ENCODE measurements around the gene TMEM232.

Gene TMEM232

DNA sequence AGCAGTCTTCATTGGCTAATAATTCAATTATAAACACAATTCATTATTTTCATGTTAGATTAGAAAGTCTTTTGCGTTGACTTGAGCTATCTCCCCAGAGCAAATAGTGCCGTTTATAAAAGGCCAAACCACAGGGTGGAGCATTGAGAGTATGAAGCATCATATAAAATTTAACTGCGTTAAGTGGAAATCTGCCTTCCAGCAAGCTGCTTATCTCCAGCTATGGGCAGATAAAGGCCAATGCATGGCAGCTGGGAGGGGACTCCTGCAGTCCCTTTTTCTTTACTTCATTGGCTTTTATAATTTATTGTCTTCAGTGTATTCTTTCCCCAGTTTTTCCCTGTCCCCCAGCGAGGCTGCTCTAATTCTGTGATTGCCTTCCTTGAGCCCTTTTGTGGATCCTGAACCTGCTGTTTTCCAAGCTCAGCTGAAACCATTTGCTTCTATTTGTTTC lies 113.7 kb downstream of the TMEM232 start:
- TF ChIP-seq, protein P1, sequence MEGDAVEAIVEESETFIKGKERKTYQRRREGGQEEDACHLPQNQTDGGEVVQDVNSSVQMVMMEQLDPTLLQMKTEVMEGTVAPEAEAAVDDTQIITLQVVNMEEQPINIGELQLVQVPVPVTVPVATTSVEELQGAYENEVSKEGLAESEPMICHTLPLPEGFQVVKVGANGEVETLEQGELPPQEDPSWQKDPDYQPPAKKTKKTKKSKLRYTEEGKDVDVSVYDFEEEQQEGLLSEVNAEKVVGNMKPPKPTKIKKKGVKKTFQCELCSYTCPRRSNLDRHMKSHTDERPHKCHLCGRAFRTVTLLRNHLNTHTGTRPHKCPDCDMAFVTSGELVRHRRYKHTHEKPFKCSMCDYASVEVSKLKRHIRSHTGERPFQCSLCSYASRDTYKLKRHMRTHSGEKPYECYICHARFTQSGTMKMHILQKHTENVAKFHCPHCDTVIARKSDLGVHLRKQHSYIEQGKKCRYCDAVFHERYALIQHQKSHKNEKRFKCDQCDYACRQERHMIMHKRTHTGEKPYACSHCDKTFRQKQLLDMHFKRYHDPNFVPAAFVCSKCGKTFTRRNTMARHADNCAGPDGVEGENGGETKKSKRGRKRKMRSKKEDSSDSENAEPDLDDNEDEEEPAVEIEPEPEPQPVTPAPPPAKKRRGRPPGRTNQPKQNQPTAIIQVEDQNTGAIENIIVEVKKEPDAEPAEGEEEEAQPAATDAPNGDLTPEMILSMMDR (IDR thresholded peaks at IDR 0.05; ENCODE audit: borderline replicate concordance, control extremely low read depth, extremely low read depth, insufficient read depth, missing control alignments), result no peak
- in situ Hi-C loops (cut with MboI; ENCODE audit: low sequenced_read_pairs, unreplicated experiment), result no loop called here

DNA sequence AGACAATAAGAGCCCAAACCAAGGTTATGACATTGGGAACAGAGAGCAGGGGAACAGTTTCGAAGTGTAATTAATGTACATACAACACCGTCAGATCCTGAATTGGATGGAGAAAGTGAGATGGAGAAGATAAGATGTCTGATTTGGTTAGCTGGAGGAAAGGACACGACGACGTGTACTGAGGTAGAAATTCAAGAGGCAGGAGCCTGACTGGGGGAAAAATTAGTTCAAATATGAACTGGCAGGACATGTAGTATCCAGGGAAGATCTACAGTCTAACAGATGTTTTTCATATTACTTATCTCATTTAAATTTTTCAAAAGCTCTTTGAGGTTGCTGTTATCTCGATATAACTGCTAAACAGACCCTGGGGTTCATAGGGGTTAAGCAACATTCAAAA lies 114.7 kb downstream of the TMEM232 start:
- DNase-seq (ENCODE audit: low spot score), result no peak
- TF ChIP-seq, protein P1 (IDR thresholded peaks at IDR 0.05; ENCODE audit: borderline replicate concordance, control extremely low read depth, extremely low read depth, insufficient read depth, missing control alignments), result no peak
- in situ Hi-C loops (cut with MboI; ENCODE audit: low sequenced_read_pairs, unreplicated experiment), result no loop called here

More for the DNA sequence above, 113.7 kb downstream of the TMEM232 start:
- DNase-seq (ENCODE audit: low spot score), result no peak

DNA sequence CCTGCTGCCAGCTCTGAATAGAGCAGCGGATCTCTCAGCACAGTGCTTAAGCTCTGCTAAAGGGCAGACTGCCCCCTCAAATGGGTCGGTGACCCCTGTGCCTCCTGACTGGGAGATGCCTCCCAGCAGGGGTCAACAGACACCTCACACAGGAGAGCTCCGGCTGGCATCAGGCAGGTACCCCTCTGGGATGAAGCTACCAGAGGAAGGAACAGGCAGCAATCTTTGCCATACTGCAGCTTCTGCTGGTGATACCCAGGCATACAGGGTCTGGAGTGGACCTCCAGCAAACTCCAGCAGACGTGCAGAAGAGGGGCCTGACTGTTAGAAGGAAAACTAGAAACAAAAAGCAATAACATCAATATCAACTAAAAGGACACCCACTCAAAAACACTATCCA lies 131.6 kb downstream of the TMEM232 start:
- in situ Hi-C loops (cut with MboI; ENCODE audit: low sequenced_read_pairs, unreplicated experiment), result no loop called here
- TF ChIP-seq, protein P1 (IDR thresholded peaks at IDR 0.05; ENCODE audit: borderline replicate concordance, control extremely low read depth, extremely low read depth, insufficient read depth, missing control alignments), result no peak
- DNase-seq (ENCODE audit: low spot score), result no peak

DNA sequence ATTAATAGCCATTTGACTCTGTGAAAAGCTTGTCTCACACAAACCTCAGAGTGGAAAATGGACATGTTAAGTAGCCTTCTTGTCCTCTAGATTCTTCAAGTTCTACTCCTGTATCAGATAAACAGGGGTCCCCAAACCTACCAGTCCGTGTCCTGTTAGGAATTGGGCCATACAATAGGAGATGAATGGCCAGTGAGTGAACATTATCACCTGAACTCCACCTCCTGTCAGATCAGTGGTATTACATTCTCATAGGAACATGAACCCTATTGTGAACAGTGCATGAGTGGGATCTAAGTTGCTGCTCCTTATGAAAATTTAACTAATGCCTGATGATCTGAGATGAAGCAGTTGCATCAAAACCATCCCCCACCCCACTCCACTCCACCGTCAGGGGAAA lies 136.3 kb downstream of the TMEM232 start:
- no peak for DNase-seq (ENCODE audit: low spot score)
- TF ChIP-seq, protein P1 (IDR thresholded peaks at IDR 0.05; ENCODE audit: borderline replicate concordance, control extremely low read depth, extremely low read depth, insufficient read depth, missing control alignments), result peak; percentile 37
- in situ Hi-C loops (cut with MboI; ENCODE audit: low sequenced_read_pairs, unreplicated experiment), result no loop called here

DNA sequence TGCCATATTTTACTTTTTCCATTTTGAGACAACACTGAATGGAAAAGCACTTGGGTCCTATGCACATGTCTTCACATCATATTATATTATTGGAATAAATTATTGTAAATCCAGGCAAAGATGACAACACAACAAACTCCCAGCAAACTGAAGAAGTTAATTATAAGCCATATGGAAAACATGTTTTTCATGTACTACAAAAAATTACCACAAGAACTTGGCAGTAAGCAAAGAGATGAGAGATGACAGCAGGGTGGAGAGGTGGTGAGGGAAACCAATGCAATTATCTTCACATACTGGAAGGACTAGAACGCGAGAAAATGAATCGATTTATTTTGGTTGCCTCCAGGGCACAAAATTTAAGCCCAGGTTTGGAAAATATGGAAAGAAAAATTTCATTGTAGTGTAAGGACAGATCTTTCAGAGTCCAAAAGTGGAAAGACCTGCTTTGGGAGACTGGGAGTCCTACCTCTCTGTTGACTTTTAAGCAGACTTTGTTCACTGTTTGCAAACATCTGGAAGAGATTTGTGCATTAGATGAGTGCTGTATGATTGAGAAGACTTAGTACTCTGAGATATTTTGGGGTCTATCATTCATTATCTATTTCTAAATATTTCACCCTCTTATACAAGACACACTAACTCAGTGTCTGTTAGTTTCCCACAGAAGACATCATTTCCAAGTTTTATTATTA lies 138.0 kb downstream of the TMEM232 start:
- TF ChIP-seq, protein P1 (IDR thresholded peaks at IDR 0.05; ENCODE audit: borderline replicate concordance, control extremely low read depth, extremely low read depth, insufficient read depth, missing control alignments), result no peak
- DNase-seq (ENCODE audit: low spot score), result no peak
- in situ Hi-C loops (cut with MboI; ENCODE audit: low sequenced_read_pairs, unreplicated experiment), result no loop called here

DNA sequence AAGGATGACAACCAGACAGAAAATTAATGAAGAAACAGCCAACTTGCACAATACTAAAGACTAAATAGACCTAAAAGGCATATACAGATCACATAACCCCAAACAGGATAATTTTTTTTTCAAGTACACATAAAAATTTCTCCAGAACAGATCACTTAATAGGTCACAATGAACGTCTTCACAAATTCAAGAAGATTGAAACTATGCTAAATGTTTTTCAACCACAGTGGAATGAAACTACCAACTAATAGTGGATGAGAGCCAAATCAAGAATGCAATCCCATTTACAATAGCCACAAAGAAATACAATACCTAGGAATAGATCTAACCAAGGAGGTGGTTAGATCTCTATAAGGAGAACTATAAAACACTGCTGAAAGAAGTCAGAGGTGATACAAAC lies 145.8 kb downstream of the TMEM232 start:
- TF ChIP-seq, protein P1 (IDR thresholded peaks at IDR 0.05; ENCODE audit: borderline replicate concordance, control extremely low read depth, extremely low read depth, insufficient read depth, missing control alignments), result no peak
- DNase-seq (ENCODE audit: low spot score), result no peak
- in situ Hi-C loops (cut with MboI; ENCODE audit: low sequenced_read_pairs, unreplicated experiment), result no loop called here

All from GM13976 (cell line).